ENCODE results near the gene NRG2.

The NRG2 gene

GRCh38 chr5:139841549-139841948 is 201.6 kb downstream of the NRG2 start:
- no peak for ATAC-seq
- no peak for TF ChIP-seq TSHZ2 (CRISPR knock-in tag; IDR thresholded peaks at IDR 0.05)
- no peak for TF ChIP-seq ESRRG (CRISPR knock-in tag; IDR thresholded peaks at IDR 0.05)
- no peak for TF ChIP-seq ARNTL (CRISPR knock-in tag; IDR thresholded peaks at IDR 0.05; ENCODE audit: borderline replicate concordance, low read depth)
- no peak for TF ChIP-seq BACH2 (CRISPR knock-in tag; IDR thresholded peaks at IDR 0.05; ENCODE audit: borderline replicate concordance)
- TF ChIP-seq TOX (CRISPR knock-in tag; IDR thresholded peaks at IDR 0.05; ENCODE audit: borderline replicate concordance) = no peak
- TF ChIP-seq GLIS3 (CRISPR knock-in tag; IDR thresholded peaks at IDR 0.05) = no peak
- no peak for TF ChIP-seq POU6F1 (CRISPR knock-in tag; IDR thresholded peaks at IDR 0.05; ENCODE audit: borderline replicate concordance, low read depth)

GRCh38 chr5:139839918-139840317 is 203.2 kb downstream of the NRG2 start:
- TF ChIP-seq OSR1 (CRISPR knock-in tag; IDR thresholded peaks at IDR 0.05) = no peak
- no peak for TF ChIP-seq ZNF70 (CRISPR knock-in tag; IDR thresholded peaks at IDR 0.05)
- TF ChIP-seq SNAI2 (CRISPR knock-in tag; IDR thresholded peaks at IDR 0.05) = no peak
- TF ChIP-seq TCF4 (CRISPR knock-in tag; IDR thresholded peaks at IDR 0.05; ENCODE audit: borderline replicate concordance) = no peak
- ATAC-seq = no peak

- TF ChIP-seq BACH2 (CRISPR knock-in tag; IDR thresholded peaks at IDR 0.05; ENCODE audit: borderline replicate concordance) = no peak
- no peak for TF ChIP-seq TCF4 (CRISPR knock-in tag; IDR thresholded peaks at IDR 0.05; ENCODE audit: borderline replicate concordance)
- TF ChIP-seq CREB5 (CRISPR knock-in tag; IDR thresholded peaks at IDR 0.05; ENCODE audit: low read depth) = no peak
- TF ChIP-seq ZFP30 (CRISPR knock-in tag; IDR thresholded peaks at IDR 0.05) = no peak
- TF ChIP-seq ISL1 (CRISPR knock-in tag; IDR thresholded peaks at IDR 0.05) = no peak
- TF ChIP-seq CSRNP3 (CRISPR knock-in tag; IDR thresholded peaks at IDR 0.05) = no peak
- no peak for TF ChIP-seq ZNF70 (CRISPR knock-in tag; IDR thresholded peaks at IDR 0.05)
- TF ChIP-seq ZNF565 (CRISPR knock-in tag; conservative IDR thresholded peaks at IDR 0.05; ENCODE audit: low read depth) = no peak
- TF ChIP-seq ZNF8 (CRISPR knock-in tag; IDR thresholded peaks at IDR 0.05) = no peak
- no peak for TF ChIP-seq CSDC2 (CRISPR knock-in tag; IDR thresholded peaks at IDR 0.05)
- no peak for TF ChIP-seq ESRRG (CRISPR knock-in tag; IDR thresholded peaks at IDR 0.05)
- TF ChIP-seq ZC3H10 (CRISPR knock-in tag; IDR thresholded peaks at IDR 0.05) = no peak
- TF ChIP-seq PATZ1 (CRISPR knock-in tag; IDR thresholded peaks at IDR 0.05; ENCODE audit: borderline replicate concordance) = no peak
- no peak for TF ChIP-seq SNAI2 (CRISPR knock-in tag; IDR thresholded peaks at IDR 0.05)
- no peak for TF ChIP-seq TSHZ2 (CRISPR knock-in tag; IDR thresholded peaks at IDR 0.05)
- TF ChIP-seq TOX (CRISPR knock-in tag; IDR thresholded peaks at IDR 0.05; ENCODE audit: borderline replicate concordance) = no peak
- TF ChIP-seq RARB (CRISPR knock-in tag; IDR thresholded peaks at IDR 0.05) = no peak
- ATAC-seq = no peak
Observed at GRCh38 chr5:139839232-139839815, 203.8 kb downstream of the NRG2 start.
